HPDE6-E6E7 (cell line): ENCODE measurements around the gene TSPAN14.
"Not testable (repeated sequence)": the region's sequence is repeated elsewhere in the genome, so short reads cannot be mapped to it uniquely, and the experiment has no call there.

ENCODE experiments used
- DNase-seq: peaks from one replicate; pipeline ENCODE4 v3.0.0; 2011; ENCODE audit warnings: missing footprints; ENCODE audit errors: extremely low spot score

Gene TSPAN14

GRCh38 chr10:80542053-80542452 is 87.9 kb downstream of the TSPAN14 start:
- DNase-seq = no peak

- no peak for DNase-seq
Observed at GRCh38 chr10:80542652-80543318, 88.7 kb downstream of the TSPAN14 start.

GRCh38 chr10:80543319-80543672 is 89.2 kb downstream of the TSPAN14 start:
- not testable (repeated sequence) for DNase-seq

- no peak for DNase-seq
Observed at GRCh38 chr10:80544316-80544953, 90.3 kb downstream of the TSPAN14 start.

GRCh38 chr10:80545258-80545881 is 91.3 kb downstream of the TSPAN14 start:
- no peak for DNase-seq

- DNase-seq = no peak
Observed at GRCh38 chr10:80552151-80552646, 98.1 kb downstream of the TSPAN14 start.

- DNase-seq = no peak
Observed at GRCh38 chr10:80553436-80553835, 99.3 kb downstream of the TSPAN14 start.

- no peak for DNase-seq
Observed at GRCh38 chr10:80554050-80554449, 99.9 kb downstream of the TSPAN14 start.

GRCh38 chr10:80555415-80555814 is 101.3 kb downstream of the TSPAN14 start:
- DNase-seq = no peak

GRCh38 chr10:80561950-80562349 is 107.8 kb downstream of the TSPAN14 start:
- no peak for DNase-seq

GRCh38 chr10:80567292-80567691 is 113.2 kb downstream of the TSPAN14 start:
- no peak for DNase-seq

- no peak for DNase-seq
Observed at GRCh38 chr10:80569131-80569895, 115.2 kb downstream of the TSPAN14 start.

GRCh38 chr10:80571352-80571751 is 117.2 kb downstream of the TSPAN14 start:
- no peak for DNase-seq

GRCh38 chr10:80579181-80579763 is 125.2 kb downstream of the TSPAN14 start:
- no peak for DNase-seq

- DNase-seq = no peak
Observed at GRCh38 chr10:80579849-80580637, 125.9 kb downstream of the TSPAN14 start.

GRCh38 chr10:80580638-80581468 is 126.7 kb downstream of the TSPAN14 start:
- no peak for DNase-seq

GRCh38 chr10:80581469-80581835 is 127.3 kb downstream of the TSPAN14 start:
- no peak for DNase-seq

- DNase-seq = no peak
Observed at GRCh38 chr10:80582286-80582960, 128.3 kb downstream of the TSPAN14 start.
